AG09319 (cell line): ENCODE results near the gene FIGLA.

Source experiments
- DNase-seq: peaks from one replicate; pipeline ENCODE4 v3.0.0-alpha.2; 2010; ENCODE audit warnings: low read depth; ENCODE audit errors: extremely low read depth
- TF ChIP-seq, protein P1 (sequence below): IDR thresholded peaks from 2 replicates; pipeline ENCODE4 v1.5.1; 2011; ENCODE audit warnings: low read depth, mild to moderate bottlenecking, inconsistent platforms, low read length, moderate library complexity

Gene FIGLA

DNA sequence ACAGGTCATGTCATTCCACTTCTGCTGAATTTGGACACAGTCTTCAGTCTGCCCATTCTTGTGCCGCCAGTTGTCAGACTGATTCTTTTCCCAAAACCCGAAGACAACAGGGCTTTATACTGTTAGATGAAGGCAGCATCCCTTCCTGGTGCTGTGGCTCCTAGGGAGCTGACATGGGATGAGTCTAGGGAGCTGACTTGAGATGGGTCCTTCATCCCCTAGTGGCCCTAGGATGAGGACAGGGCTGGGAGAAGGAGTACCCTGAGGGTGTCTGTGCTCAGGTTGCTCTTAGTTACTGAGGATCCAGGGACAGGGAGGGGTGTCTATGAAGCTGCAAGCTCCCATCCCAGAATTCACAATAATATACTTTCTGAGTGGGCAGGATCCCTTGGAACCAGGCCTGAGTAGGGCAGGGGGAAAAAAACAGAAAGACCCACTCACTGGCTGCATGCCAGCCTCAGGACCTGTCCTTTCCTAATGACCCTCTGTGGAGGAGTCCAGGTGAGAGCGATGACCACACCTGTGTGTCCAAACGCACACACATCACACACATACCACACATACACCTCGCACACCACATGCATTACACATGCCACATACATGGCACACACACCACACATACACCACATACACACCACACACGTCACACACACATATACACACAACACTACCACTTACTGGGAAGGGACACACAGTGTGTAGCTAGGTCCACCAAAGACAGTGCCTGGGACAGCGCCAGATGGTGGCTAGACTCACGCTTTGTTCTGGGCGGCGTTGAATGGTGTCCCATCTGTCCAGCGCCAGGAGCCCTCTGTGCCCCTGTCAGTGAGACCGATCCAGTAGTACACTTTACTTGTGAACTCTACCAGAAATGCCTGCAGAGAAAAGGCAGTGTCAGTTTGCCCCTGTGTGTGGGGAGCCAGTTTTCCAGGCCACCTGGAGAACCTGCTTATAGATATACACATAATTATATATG lies 18.8 kb upstream of the FIGLA start:
- DNase-seq, result no peak
- TF ChIP-seq, protein P1, sequence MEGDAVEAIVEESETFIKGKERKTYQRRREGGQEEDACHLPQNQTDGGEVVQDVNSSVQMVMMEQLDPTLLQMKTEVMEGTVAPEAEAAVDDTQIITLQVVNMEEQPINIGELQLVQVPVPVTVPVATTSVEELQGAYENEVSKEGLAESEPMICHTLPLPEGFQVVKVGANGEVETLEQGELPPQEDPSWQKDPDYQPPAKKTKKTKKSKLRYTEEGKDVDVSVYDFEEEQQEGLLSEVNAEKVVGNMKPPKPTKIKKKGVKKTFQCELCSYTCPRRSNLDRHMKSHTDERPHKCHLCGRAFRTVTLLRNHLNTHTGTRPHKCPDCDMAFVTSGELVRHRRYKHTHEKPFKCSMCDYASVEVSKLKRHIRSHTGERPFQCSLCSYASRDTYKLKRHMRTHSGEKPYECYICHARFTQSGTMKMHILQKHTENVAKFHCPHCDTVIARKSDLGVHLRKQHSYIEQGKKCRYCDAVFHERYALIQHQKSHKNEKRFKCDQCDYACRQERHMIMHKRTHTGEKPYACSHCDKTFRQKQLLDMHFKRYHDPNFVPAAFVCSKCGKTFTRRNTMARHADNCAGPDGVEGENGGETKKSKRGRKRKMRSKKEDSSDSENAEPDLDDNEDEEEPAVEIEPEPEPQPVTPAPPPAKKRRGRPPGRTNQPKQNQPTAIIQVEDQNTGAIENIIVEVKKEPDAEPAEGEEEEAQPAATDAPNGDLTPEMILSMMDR, result no peak

DNA sequence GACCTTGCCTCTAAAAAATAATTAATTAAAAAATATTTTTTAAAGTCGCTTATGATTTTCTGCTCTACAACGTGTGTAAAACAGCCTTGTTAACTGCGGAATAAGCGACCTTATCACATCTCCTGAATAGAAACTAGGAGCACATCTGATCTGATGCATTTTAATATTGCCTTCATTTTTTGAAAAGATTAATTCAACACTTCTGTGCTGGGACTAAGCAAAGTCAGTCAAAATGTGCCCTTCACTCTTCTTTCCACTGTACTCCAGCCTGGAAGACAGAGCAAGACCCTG lies 17.3 kb upstream of the FIGLA start:
- no peak for DNase-seq
- TF ChIP-seq, protein P1, result no peak

DNA sequence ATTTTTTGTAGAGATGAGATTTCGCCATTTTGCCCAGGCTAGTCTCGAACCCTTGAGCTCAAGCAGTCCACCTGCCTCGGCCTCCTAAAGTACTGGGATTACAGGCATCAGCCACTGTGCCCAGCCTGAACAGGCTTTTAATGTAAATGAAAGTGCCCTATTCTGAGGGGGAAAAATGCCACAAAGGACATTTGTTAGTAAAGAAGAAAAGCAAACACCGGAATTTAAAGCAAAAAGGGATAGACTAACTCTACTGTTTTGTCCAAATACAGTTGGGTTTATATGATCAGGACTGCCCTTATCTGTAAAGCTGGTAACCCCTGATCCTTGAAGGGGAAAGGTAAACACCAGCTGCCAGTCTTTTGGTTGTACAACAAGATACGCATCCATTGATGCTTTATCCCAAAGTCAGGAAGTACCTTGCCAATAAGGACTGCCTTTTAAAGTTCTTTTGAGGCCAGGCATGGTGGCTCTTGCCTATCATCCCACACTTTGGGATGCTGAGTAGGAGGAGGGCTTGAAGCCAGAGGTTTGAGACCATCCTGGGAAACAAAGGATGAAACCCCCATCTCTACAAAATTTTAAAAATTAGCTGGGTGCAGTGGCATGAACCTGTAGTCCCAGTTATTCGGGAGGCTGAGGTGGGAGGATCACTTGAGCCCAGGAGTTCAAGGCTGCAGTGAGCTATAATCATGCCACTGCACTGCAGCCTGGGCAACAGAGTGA lies 16.8 kb upstream of the FIGLA start:
- TF ChIP-seq, protein P1, result no peak

DNA sequence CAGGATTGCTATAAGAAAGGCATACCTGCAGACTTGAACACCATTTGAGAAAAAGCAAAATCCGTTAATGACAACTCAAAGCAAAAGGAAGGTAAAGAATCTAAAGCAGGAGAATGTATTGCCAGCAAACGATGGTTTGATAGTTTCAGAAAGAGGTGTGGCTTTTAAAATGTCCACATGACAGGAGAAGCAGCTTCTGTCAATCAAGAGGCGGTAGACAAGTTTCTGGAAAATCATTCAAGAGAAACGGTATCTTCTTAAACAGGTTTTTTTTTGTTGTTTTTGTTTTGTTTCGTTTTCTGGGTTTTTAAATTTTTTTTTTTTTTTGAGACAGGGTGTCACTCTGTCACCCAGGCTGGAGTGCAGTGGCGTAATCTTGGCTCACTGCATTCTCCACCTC lies 16.2 kb upstream of the FIGLA start:
- no peak for DNase-seq
- TF ChIP-seq, protein P1, result no peak

More for the DNA sequence above, 16.8 kb upstream of the FIGLA start:
- no peak for DNase-seq

DNA sequence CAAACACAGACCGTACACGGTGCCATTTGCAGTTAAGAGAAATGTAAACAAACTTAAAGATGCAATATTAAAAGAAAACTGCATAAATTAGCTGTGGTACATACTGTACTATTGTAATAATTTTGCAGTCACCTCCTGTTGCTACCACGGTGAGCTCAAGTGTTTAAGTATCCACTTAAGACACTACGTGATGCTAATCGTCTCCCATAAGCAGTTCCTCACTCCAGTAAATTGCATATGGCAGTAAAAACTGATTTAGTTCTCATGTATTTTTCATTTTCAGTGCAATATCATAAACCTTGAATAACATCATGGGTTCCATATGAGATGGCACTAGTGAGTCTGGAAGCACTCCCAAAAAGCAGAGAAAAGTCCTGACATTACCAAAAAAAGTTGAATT lies 15.6 kb upstream of the FIGLA start:
- TF ChIP-seq, protein P1, result no peak
- no peak for DNase-seq

DNA sequence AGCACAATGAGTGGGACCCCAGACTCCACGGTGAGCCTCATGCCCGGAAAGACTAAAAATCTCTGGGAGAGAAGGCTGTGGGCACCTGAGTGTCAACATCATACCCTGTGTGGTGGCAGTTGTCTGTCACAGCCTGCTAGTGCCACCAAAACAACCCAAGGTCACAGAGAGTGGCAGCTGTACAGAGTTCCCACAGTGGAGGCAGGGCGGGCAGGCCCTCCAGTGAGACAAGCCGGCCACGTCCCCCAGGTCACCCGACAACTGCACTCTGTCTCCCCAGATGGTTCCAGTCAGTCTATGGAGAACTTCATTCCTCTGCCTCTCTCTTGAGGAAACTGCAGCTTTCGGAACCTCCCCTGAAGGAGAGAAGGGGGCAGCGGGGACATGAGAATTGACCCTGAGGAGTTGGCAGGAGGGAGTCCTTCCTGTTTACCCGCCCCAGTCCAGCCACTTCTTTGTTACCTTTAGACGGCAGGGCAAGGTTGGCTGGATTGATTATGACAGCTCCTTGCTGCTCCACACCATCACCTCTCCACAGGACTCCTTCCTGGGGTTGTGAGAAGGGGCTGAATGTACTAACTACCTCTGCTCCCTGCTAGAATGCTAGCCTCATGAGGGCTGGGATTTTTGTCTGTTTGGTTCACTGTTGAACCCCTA lies 11.3 kb upstream of the FIGLA start:
- TF ChIP-seq, protein P1, result no peak
- no peak for DNase-seq
